ENCODE results near the gene STEAP2. TPM values are rescaled to one million over a fixed set of nuclear protein-coding genes. Genes with fewer than 3 reads are reported as not detected.

Gene STEAP2
- total RNA-seq, 2 experiments from 2014 or later = 0.05 TPM; not detected in 1

DNA sequence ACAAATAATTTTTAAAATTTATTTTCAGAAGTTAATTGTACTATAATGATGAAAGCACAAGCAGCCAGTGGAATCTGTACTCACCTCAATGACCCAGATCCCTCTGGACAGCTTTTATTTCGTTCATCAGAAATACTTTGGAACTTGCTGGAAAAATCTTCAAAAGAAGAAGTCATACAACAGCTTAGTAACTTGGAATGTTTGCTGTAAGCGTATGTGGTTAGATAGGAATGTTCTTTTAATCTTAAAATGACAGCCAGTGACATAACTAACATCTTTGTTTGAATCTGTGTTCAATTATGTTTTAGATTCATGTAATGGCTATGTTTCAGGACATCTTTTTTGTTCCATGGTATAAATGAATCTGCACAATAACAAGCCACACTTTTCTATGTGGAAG is 60.2 kb downstream of the STEAP2 start:
- Mint-ChIP-seq H3K9me3 (no peaks in the 10 kb centered on the region), H3K27ac (no peak overlapping the region), H3K4me3 (no peak overlapping the region), H3K27me3 (peaks cover 9% of the 10 kb centered on the region), H3K36me3 (ENCODE audit: low read depth) (no peaks in the 10 kb centered on the region), H3K4me1 (no peaks in the 10 kb centered on the region)
- DNase-seq = no peak
- POLR2A ChIA-PET = no interaction called here
- CTCF ChIA-PET = no interaction called here

DNA sequence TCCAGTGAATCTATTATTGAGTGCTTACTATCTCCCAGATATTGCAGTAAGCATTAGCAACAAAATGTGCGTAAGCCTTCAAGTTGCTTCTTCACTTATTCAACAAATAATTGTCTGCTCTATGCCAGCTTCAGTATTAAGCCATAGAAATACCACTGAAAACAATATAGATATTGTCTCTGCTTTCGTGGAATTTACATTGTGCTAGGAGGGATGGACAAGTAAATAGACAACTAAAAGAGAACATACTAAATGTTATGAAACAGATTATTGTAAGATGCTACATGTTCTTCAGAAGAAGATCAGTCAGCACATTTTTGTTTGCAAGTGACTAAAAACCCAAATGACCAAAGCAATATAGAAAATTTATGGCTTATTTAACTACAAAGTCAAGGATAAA is 60.7 kb downstream of the STEAP2 start:
- no peak overlapping the region for H3K27ac Mint-ChIP-seq
- no peaks in the 10 kb centered on the region for H3K9me3 Mint-ChIP-seq
- no peaks in the 10 kb centered on the region for H3K4me1 Mint-ChIP-seq
- CTCF ChIA-PET = no interaction called here
- H3K27me3 Mint-ChIP-seq = peaks cover 7% of the 10 kb centered on the region
- no peak for DNase-seq
- POLR2A ChIA-PET = no interaction called here
- H3K36me3 Mint-ChIP-seq (ENCODE audit: low read depth) = no peaks in the 10 kb centered on the region
- H3K4me3 Mint-ChIP-seq = no peak overlapping the region

DNA sequence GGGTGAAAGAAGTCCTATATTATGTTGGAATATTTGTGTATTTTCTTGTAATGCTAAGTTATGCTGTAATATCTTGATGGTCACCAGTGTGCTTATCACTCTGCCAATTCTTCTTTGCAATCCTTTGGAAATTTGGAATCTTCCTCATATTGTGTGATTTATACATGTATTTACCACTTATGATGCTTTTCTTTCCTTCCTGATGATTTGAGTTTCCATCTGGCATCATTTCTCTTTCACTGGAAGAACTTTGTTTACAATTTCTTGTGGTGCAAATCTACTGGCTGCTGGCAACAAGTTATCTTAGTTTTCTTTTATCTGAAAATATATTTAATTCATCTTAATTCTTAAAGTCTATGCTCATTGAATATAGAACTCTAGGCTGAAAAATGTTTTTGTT is 62.6 kb downstream of the STEAP2 start:
- Mint-ChIP-seq H3K27me3 (peaks cover 5% of the 10 kb centered on the region), H3K4me1 (no peaks in the 10 kb centered on the region), H3K27ac (no peak overlapping the region), H3K9me3 (no peaks in the 10 kb centered on the region), H3K4me3 (no peak overlapping the region), H3K36me3 (ENCODE audit: low read depth) (no peaks in the 10 kb centered on the region)
- DNase-seq = no peak
- ChIA-PET POLR2A (no interaction called here), CTCF (no interaction called here)

DNA sequence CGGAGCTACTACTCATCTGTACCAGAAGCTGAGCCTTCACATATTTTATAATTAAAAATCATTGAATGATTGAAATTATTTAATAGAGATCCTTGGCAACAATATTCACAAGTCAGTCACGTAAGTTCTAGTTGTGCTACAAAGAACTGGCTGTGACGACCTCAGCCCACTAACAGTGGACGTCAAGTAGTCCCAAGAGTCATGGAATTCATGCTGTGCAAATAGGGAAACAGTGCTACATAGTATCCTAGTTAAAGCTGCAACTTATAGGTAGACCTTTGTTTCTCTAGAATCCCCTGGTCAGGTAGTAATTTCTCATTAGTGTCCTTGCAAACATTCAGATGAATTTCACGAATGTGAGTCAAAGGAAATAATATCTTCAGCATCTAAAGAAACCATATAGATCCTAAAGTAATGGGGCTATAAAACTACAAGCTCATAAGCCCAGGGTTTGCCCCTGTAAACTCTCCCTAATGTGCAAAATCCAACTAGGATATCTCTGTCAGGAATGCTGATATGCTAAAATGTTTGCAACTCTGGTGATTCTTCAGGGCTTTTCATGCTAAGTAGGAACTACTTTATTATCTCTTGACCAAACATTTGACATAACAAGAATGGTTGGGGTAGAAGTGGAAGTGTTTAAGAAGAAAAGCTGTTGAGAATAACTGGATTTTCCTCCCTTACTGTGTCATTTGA is 64.6 kb downstream of the STEAP2 start:
- Mint-ChIP-seq H3K4me3 (no peak overlapping the region), H3K27me3 (no peaks in the 10 kb centered on the region), H3K36me3 (ENCODE audit: low read depth) (no peaks in the 10 kb centered on the region), H3K9me3 (no peaks in the 10 kb centered on the region), H3K4me1 (no peaks in the 10 kb centered on the region), H3K27ac (no peak overlapping the region)
- CTCF ChIA-PET = interaction anchor here (0.6 to 0.8 kb wide), 2 partner anchors 12 to 418 kb away, joined by 3 to 4 read pairs; no protein-coding TSS in a partner anchor
- no peak for DNase-seq
- POLR2A ChIA-PET = no interaction called here

Other genes with a start within 250 kb of the STEAP2 start
- under 1 TPM; 0.25 to 0.53 TPM for gene STEAP1, start 57.3 kb upstream of the STEAP2 start, total RNA-seq
- not detected for gene CFAP69, start 33.4 kb downstream of the STEAP2 start, total RNA-seq
- not detected for gene FAM237B, start 109.6 kb downstream of the STEAP2 start, total RNA-seq
- gene GTPBP10, start 135.0 kb downstream of the STEAP2 start, total RNA-seq = 10 to 100 TPM; 26.6 to 28.3 TPM
- 1 to 10 TPM; 6.0 to 6.7 TPM for gene CLDN12, start 191.7 kb downstream of the STEAP2 start, total RNA-seq